ENCODE measurements around the gene SH3RF2. TPM values are rescaled to one million over a fixed set of nuclear protein-coding genes. Genes with fewer than 3 reads are reported as not detected.

SH3RF2 gene
- total RNA-seq, 2 donors from 2014 or later, result 2.6 to 3.2 TPM

DNA sequence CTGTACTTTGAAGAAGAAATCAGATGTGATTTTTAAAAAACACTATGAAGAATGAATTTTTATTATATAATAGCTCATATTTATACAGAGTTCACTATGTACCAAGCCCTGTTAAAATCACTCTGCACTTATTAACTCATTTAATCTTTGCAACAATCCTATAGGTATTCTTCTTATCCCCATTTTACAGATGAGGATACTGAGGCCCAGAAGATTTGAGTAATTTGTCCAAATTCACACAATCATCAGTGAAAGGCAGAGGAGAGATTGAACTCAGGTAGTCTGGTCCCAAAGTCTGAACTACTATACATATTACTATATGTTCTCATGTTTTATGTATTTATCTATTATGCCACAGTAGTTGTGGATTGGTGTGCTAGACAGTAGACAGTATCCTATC is 152.9 kb downstream of the SH3RF2 start:
- Histone ChIP-seq H3K27ac (ENCODE audit: low read depth, low read length) (no peak overlapping the region), H3K9me3 (ENCODE audit: control insufficient read depth, low read length) (no peaks in the 10 kb centered on the region), H3K36me3 (ENCODE audit: control insufficient read depth, insufficient read depth, low read length) (no peaks in the 10 kb centered on the region), H3K9ac (ENCODE audit: extremely low read depth, low read length, poor library complexity, severe bottlenecking) (no peak overlapping the region), H3K4me3 (ENCODE audit: low read length) (no peak overlapping the region), H3K27me3 (ENCODE audit: control insufficient read depth, insufficient read depth, low read length, poor library complexity, severe bottlenecking) (no peaks in the 10 kb centered on the region), H3K4me1 (ENCODE audit: control insufficient read depth, insufficient read depth, low read length) (no peaks in the 10 kb centered on the region)
- TF ChIP-seq, protein P1, sequence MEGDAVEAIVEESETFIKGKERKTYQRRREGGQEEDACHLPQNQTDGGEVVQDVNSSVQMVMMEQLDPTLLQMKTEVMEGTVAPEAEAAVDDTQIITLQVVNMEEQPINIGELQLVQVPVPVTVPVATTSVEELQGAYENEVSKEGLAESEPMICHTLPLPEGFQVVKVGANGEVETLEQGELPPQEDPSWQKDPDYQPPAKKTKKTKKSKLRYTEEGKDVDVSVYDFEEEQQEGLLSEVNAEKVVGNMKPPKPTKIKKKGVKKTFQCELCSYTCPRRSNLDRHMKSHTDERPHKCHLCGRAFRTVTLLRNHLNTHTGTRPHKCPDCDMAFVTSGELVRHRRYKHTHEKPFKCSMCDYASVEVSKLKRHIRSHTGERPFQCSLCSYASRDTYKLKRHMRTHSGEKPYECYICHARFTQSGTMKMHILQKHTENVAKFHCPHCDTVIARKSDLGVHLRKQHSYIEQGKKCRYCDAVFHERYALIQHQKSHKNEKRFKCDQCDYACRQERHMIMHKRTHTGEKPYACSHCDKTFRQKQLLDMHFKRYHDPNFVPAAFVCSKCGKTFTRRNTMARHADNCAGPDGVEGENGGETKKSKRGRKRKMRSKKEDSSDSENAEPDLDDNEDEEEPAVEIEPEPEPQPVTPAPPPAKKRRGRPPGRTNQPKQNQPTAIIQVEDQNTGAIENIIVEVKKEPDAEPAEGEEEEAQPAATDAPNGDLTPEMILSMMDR (conservative IDR thresholded peaks at IDR 0.05), result no peak
- Mint-ChIP-seq H3K36me3 (ENCODE audit: low read depth) (no peaks in the 10 kb centered on the region), H3K4me1 (peaks cover 6% of the 10 kb centered on the region), H3K27ac (no peak overlapping the region), H3K9me3 (no peaks in the 10 kb centered on the region), H3K27me3 (ENCODE audit: insufficient read depth) (no peaks in the 10 kb centered on the region), H3K4me3 (no peak overlapping the region)
- no peak for DNase-seq

DNA sequence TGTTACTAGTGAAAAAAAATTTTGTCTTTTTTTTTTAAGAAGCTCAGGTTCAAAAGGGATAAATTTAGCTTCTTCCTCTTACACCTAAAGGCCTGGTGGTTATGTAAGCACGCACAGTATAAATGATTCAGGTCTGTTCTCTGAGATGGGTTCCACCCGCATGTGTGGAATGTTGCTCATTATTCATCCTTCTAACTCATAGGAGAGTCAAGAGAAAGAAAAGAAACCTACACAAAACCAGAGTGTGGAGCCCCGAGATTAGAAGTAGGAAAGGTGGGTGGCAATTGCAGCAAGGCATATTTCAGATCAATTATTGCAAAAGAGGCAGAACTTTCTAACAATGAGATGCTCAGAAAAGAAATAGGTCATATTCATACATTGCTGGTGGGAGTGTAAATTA is 155.5 kb downstream of the SH3RF2 start:
- DNase-seq, result no peak
- TF ChIP-seq, protein P1 (conservative IDR thresholded peaks at IDR 0.05), result no peak
- 86% methylated on average over 3 of the region's 3 CpGs; no CpG with 5 or more reads in 1 of the 2 experiments for WGBS, 2 experiments (ENCODE audit: insufficient coverage in 1 of 2, insufficient read length in 1 of 2)

GRCh38 chr5:146098047-146098446 is 161.7 kb downstream of the SH3RF2 start:
- Mint-ChIP-seq H3K4me1 (peaks cover 17% of the 10 kb centered on the region), H3K27me3 (ENCODE audit: insufficient read depth) (no peaks in the 10 kb centered on the region), H3K27ac (no peak overlapping the region), H3K36me3 (ENCODE audit: low read depth) (no peaks in the 10 kb centered on the region), H3K4me3 (no peak overlapping the region), H3K9me3 (no peaks in the 10 kb centered on the region)
- TF ChIP-seq, protein P1 (conservative IDR thresholded peaks at IDR 0.05), result no peak
- H3K9ac ChIP-seq (ENCODE audit: extremely low read depth, low read length, poor library complexity, severe bottlenecking), result no peak overlapping the region
- no peaks in the 10 kb centered on the region for H3K27me3 ChIP-seq (ENCODE audit: control insufficient read depth, insufficient read depth, low read length, poor library complexity, severe bottlenecking)
- H3K27ac ChIP-seq (ENCODE audit: low read depth, low read length), result no peak overlapping the region
- 97 to 100% methylated on average over 3 to 6 of the region's 6 CpGs for WGBS, 2 experiments (ENCODE audit: insufficient coverage in 1 of 2, insufficient read length in 1 of 2)
- no peak overlapping the region for H3K4me3 ChIP-seq (ENCODE audit: low read length)
- H3K36me3 ChIP-seq (ENCODE audit: control insufficient read depth, insufficient read depth, low read length), result no peaks in the 10 kb centered on the region
- H3K4me1 ChIP-seq (ENCODE audit: control insufficient read depth, insufficient read depth, low read length), result peaks cover 7% of the 10 kb centered on the region
- H3K9me3 ChIP-seq (ENCODE audit: control insufficient read depth, low read length), result no peaks in the 10 kb centered on the region
- no peak for DNase-seq

More for the DNA sequence above, 155.5 kb downstream of the SH3RF2 start:
- Histone ChIP-seq H3K9me3 (ENCODE audit: control insufficient read depth, low read length) (no peaks in the 10 kb centered on the region), H3K27me3 (ENCODE audit: control insufficient read depth, insufficient read depth, low read length, poor library complexity, severe bottlenecking) (no peaks in the 10 kb centered on the region), H3K36me3 (ENCODE audit: control insufficient read depth, insufficient read depth, low read length) (no peaks in the 10 kb centered on the region), H3K4me1 (ENCODE audit: control insufficient read depth, insufficient read depth, low read length) (peaks cover 7% of the 10 kb centered on the region), H3K27ac (ENCODE audit: low read depth, low read length) (no peak overlapping the region), H3K4me3 (ENCODE audit: low read length) (no peak overlapping the region), H3K9ac (ENCODE audit: extremely low read depth, low read length, poor library complexity, severe bottlenecking) (no peak overlapping the region)
- Mint-ChIP-seq H3K27me3 (ENCODE audit: insufficient read depth) (no peaks in the 10 kb centered on the region), H3K27ac (no peak overlapping the region), H3K9me3 (no peaks in the 10 kb centered on the region), H3K36me3 (ENCODE audit: low read depth) (no peaks in the 10 kb centered on the region), H3K4me3 (no peak overlapping the region), H3K4me1 (peaks cover 17% of the 10 kb centered on the region)

Measured in endodermal cell (in vitro differentiated cells).